ENCODE measurements around the gene FAM149A. TPM values are rescaled to one million over a fixed set of nuclear protein-coding genes. Genes with fewer than 3 reads are reported as not detected.

The FAM149A gene
- polyA plus RNA-seq, 1 donor (not counting 4 experiments of a cell fraction or from before 2014, with no cell fraction given): 0.41 TPM

- H3K4me2 ChIP-seq (ENCODE audit: control insufficient read depth, extremely low read depth, insufficient read depth, low read depth, low read length): no peak overlapping the region
- no peak overlapping the region for H3K9ac ChIP-seq (ENCODE audit: control insufficient read depth, extremely low read depth, insufficient read depth, low read length)
- no peaks in the 10 kb centered on the region for H3K4me1 ChIP-seq (ENCODE audit: control insufficient read depth, extremely low read depth, insufficient read depth, low read length)
- dilution Hi-C loops (cut with MboI; ENCODE audit: extremely low pct_ligation_motif_present, low sequenced_read_pairs): no loop called here
- TF ChIP-seq CTCF (optimal IDR thresholded peaks at IDR 0.05 in 1 of 3, IDR thresholded peaks at IDR 0.05 in 1 of 3, conservative IDR thresholded peaks at IDR 0.05 in 1 of 3; ENCODE audit: extremely low read depth in 1 of 3, insufficient read depth in 2 of 3, low read length in 3 of 3): no peak
- no peak for TF ChIP-seq EZH2 (IDR thresholded peaks at IDR 0.05; ENCODE audit: low read length)
- H3K4me3 ChIP-seq (ENCODE audit: control insufficient read depth in 2 of 3, extremely low read depth in 1 of 3, insufficient read depth in 2 of 3, low read depth in 1 of 3, low read length in 3 of 3): no peak overlapping the region
- H3K27ac ChIP-seq (ENCODE audit: control insufficient read depth, insufficient read depth, low read length): no peak overlapping the region
- no peaks in the 10 kb centered on the region for H3K9me1 ChIP-seq (ENCODE audit: control insufficient read depth, extremely low read depth, insufficient read depth, low read length)
- no peaks in the 10 kb centered on the region for H3K36me3 ChIP-seq (ENCODE audit: control insufficient read depth in 2 of 2, extremely low read depth in 1 of 2, insufficient read depth in 2 of 2, low read length in 2 of 2)
- H2AFZ ChIP-seq (ENCODE audit: control insufficient read depth, low read length): no peak overlapping the region
- no peaks in the 10 kb centered on the region for H3K79me2 ChIP-seq (ENCODE audit: control insufficient read depth, insufficient read depth, low read length)
- H3K27me3 ChIP-seq (ENCODE audit: control insufficient read depth, extremely low read depth, insufficient read depth, low read length): peaks cover 4% of the 10 kb centered on the region
- no peak for FAIRE-seq
- H3K9me3 ChIP-seq (ENCODE audit: control insufficient read depth, low read depth, low read length): no peaks in the 10 kb centered on the region
- DNase-seq (ENCODE audit: low read depth, low spot score): no peak
- no peaks in the 10 kb centered on the region for H4K20me1 ChIP-seq (ENCODE audit: control insufficient read depth, extremely low read depth, insufficient read depth, low read length)
Measured at GRCh38 chr4:186158966-186159365, 54.5 kb downstream of the FAM149A start.

- Histone ChIP-seq H3K4me2 (ENCODE audit: control insufficient read depth, extremely low read depth, insufficient read depth, low read depth, low read length) (no peak overlapping the region), H3K4me3 (ENCODE audit: control insufficient read depth in 2 of 3, extremely low read depth in 1 of 3, insufficient read depth in 2 of 3, low read depth in 1 of 3, low read length in 3 of 3) (no peak overlapping the region), H3K4me1 (ENCODE audit: control insufficient read depth, extremely low read depth, insufficient read depth, low read length) (no peaks in the 10 kb centered on the region), H4K20me1 (ENCODE audit: control insufficient read depth, extremely low read depth, insufficient read depth, low read length) (no peaks in the 10 kb centered on the region), H3K9ac (ENCODE audit: control insufficient read depth, extremely low read depth, insufficient read depth, low read length) (no peak overlapping the region), H2AFZ (ENCODE audit: control insufficient read depth, low read length) (no peak overlapping the region), H3K27me3 (ENCODE audit: control insufficient read depth, extremely low read depth, insufficient read depth, low read length) (peaks cover 4% of the 10 kb centered on the region), H3K9me1 (ENCODE audit: control insufficient read depth, extremely low read depth, insufficient read depth, low read length) (no peaks in the 10 kb centered on the region), H3K36me3 (ENCODE audit: control insufficient read depth in 2 of 2, extremely low read depth in 1 of 2, insufficient read depth in 2 of 2, low read length in 2 of 2) (no peaks in the 10 kb centered on the region), H3K79me2 (ENCODE audit: control insufficient read depth, insufficient read depth, low read length) (no peaks in the 10 kb centered on the region), H3K27ac (ENCODE audit: control insufficient read depth, insufficient read depth, low read length) (no peak overlapping the region), H3K9me3 (ENCODE audit: control insufficient read depth, low read depth, low read length) (no peaks in the 10 kb centered on the region)
- TF ChIP-seq CTCF (optimal IDR thresholded peaks at IDR 0.05 in 1 of 3, IDR thresholded peaks at IDR 0.05 in 1 of 3, conservative IDR thresholded peaks at IDR 0.05 in 1 of 3; ENCODE audit: extremely low read depth in 1 of 3, insufficient read depth in 2 of 3, low read length in 3 of 3) (no peak), EZH2 (IDR thresholded peaks at IDR 0.05; ENCODE audit: low read length) (no peak)
- dilution Hi-C loops (cut with MboI; ENCODE audit: extremely low pct_ligation_motif_present, low sequenced_read_pairs): no loop called here
- FAIRE-seq (no peak), DNase-seq (ENCODE audit: low read depth, low spot score) (no peak)
Measured at GRCh38 chr4:186159613-186160012, 55.1 kb downstream of the FAM149A start.

Data from keratinocyte (primary cell).